ENCODE measurements around the gene EDC4.

EDC4 gene

GRCh38 chr16:67878846-67879245 lies 6.0 kb downstream of the EDC4 start:
- DNase-seq = no peak

- DNase-seq = no peak
These were observed 6.6 kb downstream of the EDC4 start for GRCh38 chr16:67879462-67879861.

- DNase-seq = no peak
These were observed 7.1 kb downstream of the EDC4 start for GRCh38 chr16:67879936-67880335.

- no peak for DNase-seq
These were observed 7.7 kb downstream of the EDC4 start for GRCh38 chr16:67880584-67880983.

GRCh38 chr16:67881621-67882161 lies 8.8 kb downstream of the EDC4 start:
- DNase-seq = no peak

GRCh38 chr16:67882374-67883145 lies 9.7 kb downstream of the EDC4 start:
- DNase-seq = no peak

- DNase-seq = no peak
These were observed 10.5 kb downstream of the EDC4 start for GRCh38 chr16:67883146-67883871.

- peak; percentile 62 for DNase-seq
These were observed 11.0 kb downstream of the EDC4 start for GRCh38 chr16:67883872-67884261.

GRCh38 chr16:67884684-67885083 lies 11.8 kb downstream of the EDC4 start, which contains the start of gene NRN1L:
NRN1L (plus strand) TSS chr16:67884885; CDS start chr16:67884904, 19 bp downstream.
- DNase-seq = no peak

GRCh38 chr16:67885545-67885944 lies 12.7 kb downstream of the EDC4 start:
- DNase-seq = no peak

- DNase-seq = no peak
These were observed 13.1 kb downstream of the EDC4 start for GRCh38 chr16:67885976-67886375.

- DNase-seq = no peak
These were observed 13.5 kb downstream of the EDC4 start for GRCh38 chr16:67886387-67886786.

GRCh38 chr16:67888331-67888730 lies 15.5 kb downstream of the EDC4 start:
- DNase-seq = no peak

- DNase-seq = no peak
These were observed 19.5 kb downstream of the EDC4 start for GRCh38 chr16:67892375-67892774.

GRCh38 chr16:67892899-67893742 lies 20.3 kb downstream of the EDC4 start, which contains the start of gene PSKH1:
PSKH1 (plus strand) TSS chr16:67893254; CDS start chr16:67908750, 15,496 bp downstream.
- DNase-seq = peak; percentile 88

- DNase-seq = no peak
These were observed 21.0 kb downstream of the EDC4 start for GRCh38 chr16:67893743-67894399.

- no peak for DNase-seq
These were observed 24.4 kb downstream of the EDC4 start for GRCh38 chr16:67897231-67897630.

GRCh38 chr16:67901734-67902133 lies 28.9 kb downstream of the EDC4 start:
- no peak for DNase-seq

GRCh38 chr16:67902831-67903230 lies 30.0 kb downstream of the EDC4 start:
- DNase-seq = no peak

- DNase-seq = no peak
These were observed 34.7 kb downstream of the EDC4 start for GRCh38 chr16:67907397-67908180.

GRCh38 chr16:67909056-67909742 lies 36.3 kb downstream of the EDC4 start:
- no peak for DNase-seq

Data from activated CD4-positive, alpha-beta T cell treated with anti-CD3 and anti-CD28 coated beads for 1 hour (primary cell).